22Rv1 (cell line): Measurements from ENCODE around the gene LRBA.

Source experiments
- ZFX ChIP-seq: fragments of 450-650 bp; IDR thresholded peaks from 2 replicates; pipeline ENCODE4 v1.6.1; 2017; ENCODE audit warnings: antibody characterized with exemption, borderline replicate concordance
- TF ChIP-seq, protein P1 (sequence below): fragments of 450-650 bp; IDR thresholded peaks from 2 replicates; pipeline ENCODE4 v1.5.1; 2017; ENCODE audit warnings: mild to moderate bottlenecking

DNA sequence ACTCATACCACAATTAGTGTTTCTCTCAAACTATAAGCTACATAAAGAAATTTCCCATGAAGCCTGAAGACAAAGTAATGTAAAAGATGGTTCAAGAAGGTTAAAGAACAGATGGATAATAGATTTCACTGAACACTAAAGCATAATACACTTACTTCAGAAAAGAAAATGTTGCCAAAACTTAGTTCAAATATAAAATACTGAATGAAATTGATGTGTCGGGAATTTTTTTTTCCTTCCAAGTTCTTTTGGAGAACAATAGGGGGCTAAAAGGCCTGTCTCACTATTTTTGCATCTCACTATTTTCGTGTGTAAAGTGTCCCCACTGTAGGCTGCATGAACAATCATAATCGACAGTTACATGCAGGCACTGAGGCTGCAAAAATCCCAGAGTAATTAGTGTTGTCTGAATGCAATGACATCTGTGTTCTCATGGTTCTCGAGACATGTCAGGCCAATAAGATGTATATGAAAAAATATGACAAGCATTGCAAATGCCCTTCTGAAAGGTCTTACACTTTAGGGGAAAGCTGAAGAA is 445.0 kb downstream of the LRBA start:
- TF ChIP-seq, protein P1, sequence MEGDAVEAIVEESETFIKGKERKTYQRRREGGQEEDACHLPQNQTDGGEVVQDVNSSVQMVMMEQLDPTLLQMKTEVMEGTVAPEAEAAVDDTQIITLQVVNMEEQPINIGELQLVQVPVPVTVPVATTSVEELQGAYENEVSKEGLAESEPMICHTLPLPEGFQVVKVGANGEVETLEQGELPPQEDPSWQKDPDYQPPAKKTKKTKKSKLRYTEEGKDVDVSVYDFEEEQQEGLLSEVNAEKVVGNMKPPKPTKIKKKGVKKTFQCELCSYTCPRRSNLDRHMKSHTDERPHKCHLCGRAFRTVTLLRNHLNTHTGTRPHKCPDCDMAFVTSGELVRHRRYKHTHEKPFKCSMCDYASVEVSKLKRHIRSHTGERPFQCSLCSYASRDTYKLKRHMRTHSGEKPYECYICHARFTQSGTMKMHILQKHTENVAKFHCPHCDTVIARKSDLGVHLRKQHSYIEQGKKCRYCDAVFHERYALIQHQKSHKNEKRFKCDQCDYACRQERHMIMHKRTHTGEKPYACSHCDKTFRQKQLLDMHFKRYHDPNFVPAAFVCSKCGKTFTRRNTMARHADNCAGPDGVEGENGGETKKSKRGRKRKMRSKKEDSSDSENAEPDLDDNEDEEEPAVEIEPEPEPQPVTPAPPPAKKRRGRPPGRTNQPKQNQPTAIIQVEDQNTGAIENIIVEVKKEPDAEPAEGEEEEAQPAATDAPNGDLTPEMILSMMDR = no peak
- no peak for TF ChIP-seq ZFX
